Ectodermal cell (in vitro differentiated cells): Measurements from ENCODE around the gene TRIM42.

Source experiments
- H3K27ac ChIP-seq: 2 replicates; pipeline ENCODE4 v1.7.0; 2013; ENCODE audit warnings: mild to moderate bottlenecking, low read depth, low read length; ENCODE audit not compliant: insufficient read depth, poor library complexity, severe bottlenecking
- H3K27me3 ChIP-seq: 2 replicates; pipeline ENCODE4 v1.7.0; 2013; ENCODE audit warnings: mild to moderate bottlenecking, low read length; ENCODE audit not compliant: insufficient read depth, control insufficient read depth, poor library complexity, severe bottlenecking
- H3K36me3 ChIP-seq: one replicate; pipeline ENCODE4 v1.7.0; 2013; ENCODE audit warnings: low read length; ENCODE audit not compliant: control insufficient read depth, insufficient read depth
- H3K4me1 ChIP-seq: one replicate; pipeline ENCODE4 v1.7.0; 2013; ENCODE audit warnings: low read length; ENCODE audit not compliant: control insufficient read depth, insufficient read depth
- H3K4me3 ChIP-seq: 2 replicates; pipeline ENCODE4 v1.7.0; 2013; ENCODE audit warnings: low read depth, low read length, control low read depth; ENCODE audit not compliant: insufficient read depth
- H3K9me3 ChIP-seq: 2 replicates; pipeline ENCODE4 v1.7.0; 2013; ENCODE audit warnings: mild to moderate bottlenecking, low read length, moderate library complexity; ENCODE audit not compliant: control insufficient read depth
- WGBS, 2 experiments: methylation state at CpG; one replicate each; pipeline ENCODE4 v1.1.7; 2013; ENCODE audit warnings: missing lambda C conversion rate in 2 of 2; 5-methylcytosine and 5-hydroxymethylcytosine counted together

TRIM42 gene

DNA sequence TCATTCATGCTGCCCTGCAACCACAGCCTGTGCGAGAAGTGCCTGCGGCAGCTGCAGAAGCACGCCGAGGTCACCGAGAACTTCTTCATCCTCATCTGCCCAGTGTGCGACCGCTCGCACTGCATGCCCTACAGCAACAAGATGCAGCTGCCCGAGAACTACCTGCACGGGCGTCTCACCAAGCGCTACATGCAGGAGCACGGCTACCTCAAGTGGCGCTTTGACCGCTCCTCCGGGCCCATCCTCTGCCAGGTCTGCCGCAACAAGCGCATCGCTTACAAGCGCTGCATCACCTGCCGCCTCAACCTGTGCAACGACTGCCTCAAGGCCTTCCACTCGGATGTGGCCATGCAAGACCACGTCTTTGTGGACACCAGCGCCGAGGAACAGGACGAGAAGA lies 4.7 kb downstream of the TRIM42 start:
- WGBS, 2 experiments: 95% methylated on average over 27 of the region's 27 CpGs
- Histone ChIP-seq H3K4me3 (no peak overlapping the region), H3K27me3 (no peaks in the 10 kb centered on the region), H3K9me3 (no peaks in the 10 kb centered on the region), H3K4me1 (no peaks in the 10 kb centered on the region), H3K36me3 (no peaks in the 10 kb centered on the region), H3K27ac (no peak overlapping the region)

DNA sequence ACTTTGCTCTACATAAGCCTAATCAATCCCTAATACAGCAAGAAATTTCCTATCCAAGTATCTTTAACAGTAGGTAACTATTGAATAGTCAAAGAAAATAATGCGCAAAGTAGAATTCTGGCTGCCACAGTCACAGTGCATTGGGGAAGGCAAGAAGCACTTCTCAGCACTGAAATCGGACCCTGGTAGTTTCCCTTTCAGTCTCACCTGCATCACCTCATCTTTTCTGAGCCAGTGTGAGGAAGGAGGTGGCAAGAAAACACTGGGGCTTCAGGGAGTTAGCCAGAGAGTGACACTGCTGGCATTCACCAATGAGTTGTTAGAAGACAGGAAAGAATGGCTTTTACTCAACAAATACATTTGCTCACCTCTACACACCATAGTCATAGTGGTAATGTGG lies 8.3 kb downstream of the TRIM42 start:
- Histone ChIP-seq H3K27me3 (no peaks in the 10 kb centered on the region), H3K4me1 (no peaks in the 10 kb centered on the region), H3K36me3 (no peaks in the 10 kb centered on the region), H3K27ac (no peak overlapping the region), H3K4me3 (no peak overlapping the region), H3K9me3 (no peaks in the 10 kb centered on the region)
- 95 to 98% methylated on average over 2 of the region's 2 CpGs for WGBS, 2 experiments

DNA sequence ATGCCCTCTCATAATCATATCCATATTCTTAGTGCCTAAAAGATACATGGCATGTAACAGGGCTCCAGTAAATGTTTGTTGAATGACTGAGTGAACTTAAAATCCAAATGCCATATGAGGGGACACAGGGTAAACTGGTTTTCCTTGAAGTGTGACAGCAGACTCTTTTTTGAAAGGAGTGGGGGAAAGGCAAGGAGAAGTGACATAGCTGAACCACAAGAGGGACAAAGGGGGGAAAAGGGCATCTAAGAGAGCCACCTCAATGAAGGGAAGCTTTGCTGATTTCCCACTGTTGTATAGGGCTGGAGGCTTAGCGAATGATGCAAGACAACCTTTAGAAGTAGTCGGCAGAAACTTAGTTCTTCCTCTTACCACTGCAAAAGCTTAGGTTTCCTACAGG lies 9.1 kb downstream of the TRIM42 start:
- H3K4me3 ChIP-seq: no peak overlapping the region
- WGBS, 2 experiments: 92 to 95% methylated on average over 2 of the region's 2 CpGs
- no peak overlapping the region for H3K27ac ChIP-seq
- H3K9me3 ChIP-seq: no peaks in the 10 kb centered on the region
- no peaks in the 10 kb centered on the region for H3K36me3 ChIP-seq
- H3K4me1 ChIP-seq: no peaks in the 10 kb centered on the region
- H3K27me3 ChIP-seq: no peaks in the 10 kb centered on the region

DNA sequence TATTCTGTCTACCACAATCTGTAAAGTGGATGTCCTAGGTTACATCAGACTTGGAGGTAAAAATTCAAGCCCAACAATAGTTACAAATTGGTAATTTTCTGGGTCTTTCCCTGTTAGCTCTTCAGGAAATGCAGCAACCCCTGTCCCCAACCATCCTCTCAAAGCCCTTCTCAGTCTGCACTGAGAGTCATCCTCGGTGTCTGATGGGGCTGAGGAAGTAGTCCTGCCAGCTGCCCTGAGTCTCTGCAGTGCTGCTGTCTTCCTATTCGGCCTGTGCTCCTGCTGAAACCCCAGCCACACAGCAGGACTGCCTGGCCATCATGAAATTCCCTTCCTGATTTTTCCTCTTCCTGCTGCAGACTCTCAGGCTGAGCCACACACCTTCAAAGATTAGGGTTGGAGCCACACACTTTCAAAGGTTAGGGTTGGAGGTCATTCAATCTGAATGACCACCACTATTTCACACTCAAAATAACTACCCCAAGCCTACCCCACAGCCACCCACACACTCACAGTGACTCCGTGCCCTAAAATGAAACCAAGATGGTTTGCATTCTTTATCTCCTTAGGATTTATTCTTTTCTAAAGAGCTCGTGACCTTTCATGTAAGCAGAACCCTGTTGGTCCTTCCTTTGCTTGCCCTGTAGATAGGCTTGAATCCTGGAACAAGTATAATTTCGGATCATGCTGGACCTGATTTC lies 17.6 kb downstream of the TRIM42 start:
- Histone ChIP-seq H3K4me3 (no peak overlapping the region), H3K9me3 (no peaks in the 10 kb centered on the region), H3K27ac (no peak overlapping the region), H3K4me1 (no peaks in the 10 kb centered on the region), H3K27me3 (no peaks in the 10 kb centered on the region), H3K36me3 (no peaks in the 10 kb centered on the region)
- 80 to 81% methylated on average over 5 of the region's 5 CpGs for WGBS, 2 experiments

DNA sequence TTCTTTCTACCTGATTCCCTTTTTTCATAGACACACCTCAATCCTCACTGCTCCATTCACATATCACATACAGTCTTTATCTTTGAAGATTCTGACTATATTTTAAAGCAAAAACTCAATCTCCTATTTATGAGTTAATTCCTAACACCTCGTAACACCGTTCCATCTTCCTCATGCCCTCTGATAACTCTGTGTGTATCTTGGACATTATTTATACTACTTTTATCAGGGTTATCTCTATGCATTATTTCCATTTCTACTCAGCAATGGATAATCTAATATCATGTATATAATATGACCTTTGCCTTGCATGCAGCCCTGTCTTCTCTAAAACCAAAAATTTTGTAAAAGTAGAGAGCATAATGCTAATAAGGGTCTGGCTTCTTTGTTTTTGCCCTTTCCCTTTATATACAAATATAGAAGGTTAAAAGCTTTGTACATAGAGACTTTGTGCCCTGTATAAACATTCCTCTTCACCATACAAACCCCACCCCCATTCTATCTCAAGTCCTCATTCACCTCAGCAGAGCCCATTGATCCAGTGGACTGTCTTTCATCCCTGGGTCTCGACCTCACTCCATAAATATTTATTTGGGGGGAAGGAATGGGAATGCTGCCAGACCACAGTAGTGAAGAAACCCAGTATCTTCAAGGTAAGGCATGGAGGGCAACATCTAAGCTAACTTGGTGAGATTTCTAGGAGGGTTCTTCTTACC lies 21.8 kb downstream of the TRIM42 start:
- no peak overlapping the region for H3K4me3 ChIP-seq
- no peaks in the 10 kb centered on the region for H3K9me3 ChIP-seq
- no peaks in the 10 kb centered on the region for H3K4me1 ChIP-seq
- no peak overlapping the region for H3K27ac ChIP-seq
- 100% methylated on average over 3 of the region's 3 CpGs for WGBS, 2 experiments
- no peaks in the 10 kb centered on the region for H3K27me3 ChIP-seq
- no peaks in the 10 kb centered on the region for H3K36me3 ChIP-seq

DNA sequence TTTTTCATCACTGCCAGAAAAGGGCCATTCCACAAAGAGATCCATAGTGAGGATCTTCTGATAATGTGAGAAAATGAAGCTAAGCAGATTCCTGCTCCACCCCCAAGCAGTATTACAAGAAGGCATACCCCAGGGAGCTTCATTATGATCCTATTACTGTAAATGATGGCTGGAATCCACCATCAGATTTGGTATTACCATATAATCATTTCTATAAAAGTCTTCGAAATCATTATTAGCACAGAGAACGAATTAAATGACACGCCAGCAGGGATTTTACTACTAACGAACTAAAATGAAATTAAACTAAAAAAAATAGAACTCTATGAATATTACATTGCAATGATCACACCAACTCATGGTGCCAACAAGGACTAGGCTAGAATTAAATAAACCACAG lies 24.4 kb downstream of the TRIM42 start:
- WGBS, 2 experiments: 100% methylated on average over 4 of the region's 4 CpGs
- no peaks in the 10 kb centered on the region for H3K27me3 ChIP-seq
- peaks cover 4% of the 10 kb centered on the region for H3K9me3 ChIP-seq
- H3K27ac ChIP-seq: no peak overlapping the region
- H3K36me3 ChIP-seq: no peaks in the 10 kb centered on the region
- H3K4me3 ChIP-seq: no peak overlapping the region
- no peaks in the 10 kb centered on the region for H3K4me1 ChIP-seq

DNA sequence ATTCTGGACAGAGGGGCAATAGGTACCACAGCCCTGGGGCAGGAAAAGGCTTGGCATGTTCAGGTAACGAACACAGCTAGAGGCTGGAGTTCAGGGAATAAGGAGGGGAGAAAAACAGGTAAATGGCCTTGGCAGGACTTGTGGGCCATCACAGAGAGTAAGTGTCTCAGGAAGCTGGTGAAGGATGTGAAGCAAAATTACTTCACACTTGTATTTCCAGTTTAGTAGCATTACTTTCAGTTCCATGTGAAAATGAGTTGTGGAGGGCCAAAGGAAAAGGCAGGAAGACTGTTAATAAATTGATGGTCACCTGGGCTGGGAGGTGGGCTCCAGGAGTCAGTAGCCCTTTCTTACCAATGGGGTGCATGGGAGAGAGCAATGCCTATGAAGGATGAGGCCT lies 25.6 kb downstream of the TRIM42 start:
- H3K9me3 ChIP-seq: peaks cover 4% of the 10 kb centered on the region
- H3K27me3 ChIP-seq: no peaks in the 10 kb centered on the region
- no peaks in the 10 kb centered on the region for H3K36me3 ChIP-seq
- H3K27ac ChIP-seq: no peak overlapping the region
- H3K4me1 ChIP-seq: no peaks in the 10 kb centered on the region
- WGBS, 2 experiments: 87 to 92% methylated on average over 1 of the region's 1 CpG
- H3K4me3 ChIP-seq: no peak overlapping the region

DNA sequence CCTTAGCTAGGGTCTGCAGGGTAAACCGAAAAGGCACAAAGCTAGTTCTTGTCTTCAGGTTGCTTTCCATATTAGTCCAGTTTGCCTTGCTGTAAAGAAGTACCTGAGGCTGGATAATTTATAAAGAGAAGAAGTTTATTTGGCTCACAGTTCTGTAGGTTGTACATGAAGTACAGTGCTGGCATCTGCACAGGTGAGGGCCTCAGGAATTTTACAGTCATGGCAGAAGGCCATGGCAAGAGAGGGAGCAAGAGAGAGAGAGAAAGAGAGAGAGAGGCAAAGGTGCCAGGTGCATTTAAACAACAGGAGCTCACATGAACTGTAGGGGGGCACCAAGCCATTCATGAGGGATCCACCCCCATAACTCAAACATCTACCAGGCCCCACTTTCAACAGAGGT lies 26.9 kb downstream of the TRIM42 start:
- Histone ChIP-seq H3K27me3 (no peaks in the 10 kb centered on the region), H3K27ac (no peak overlapping the region), H3K36me3 (no peaks in the 10 kb centered on the region), H3K4me3 (no peak overlapping the region), H3K4me1 (no peaks in the 10 kb centered on the region), H3K9me3 (peaks cover 4% of the 10 kb centered on the region)
- whole genome bisulfite sequencing, 2 experiments: 90 to 95% methylated on average over 1 of the region's 1 CpG

DNA sequence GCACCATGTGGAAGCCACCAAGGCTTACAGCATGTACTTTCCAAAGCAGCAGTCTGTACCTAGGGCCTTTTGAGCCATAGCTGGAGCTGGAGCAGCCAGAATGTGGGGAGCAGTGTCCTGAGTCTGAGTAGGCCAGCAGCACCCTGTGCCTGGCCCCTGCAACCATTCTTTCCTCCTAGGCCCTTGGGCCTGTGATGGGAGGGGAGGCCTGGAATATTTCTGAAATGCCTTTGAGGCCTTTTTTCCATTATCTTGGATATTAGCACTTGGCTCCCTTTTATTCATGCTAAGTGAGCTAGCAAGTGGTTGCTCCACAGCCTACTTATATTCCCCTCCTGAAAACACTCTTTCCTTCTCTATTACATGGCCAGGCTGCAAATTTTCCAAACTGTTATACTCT lies 28.1 kb downstream of the TRIM42 start:
- no peaks in the 10 kb centered on the region for H3K36me3 ChIP-seq
- H3K9me3 ChIP-seq: peaks cover 4% of the 10 kb centered on the region
- H3K4me3 ChIP-seq: no peak overlapping the region
- no peaks in the 10 kb centered on the region for H3K27me3 ChIP-seq
- H3K4me1 ChIP-seq: no peaks in the 10 kb centered on the region
- H3K27ac ChIP-seq: no peak overlapping the region

DNA sequence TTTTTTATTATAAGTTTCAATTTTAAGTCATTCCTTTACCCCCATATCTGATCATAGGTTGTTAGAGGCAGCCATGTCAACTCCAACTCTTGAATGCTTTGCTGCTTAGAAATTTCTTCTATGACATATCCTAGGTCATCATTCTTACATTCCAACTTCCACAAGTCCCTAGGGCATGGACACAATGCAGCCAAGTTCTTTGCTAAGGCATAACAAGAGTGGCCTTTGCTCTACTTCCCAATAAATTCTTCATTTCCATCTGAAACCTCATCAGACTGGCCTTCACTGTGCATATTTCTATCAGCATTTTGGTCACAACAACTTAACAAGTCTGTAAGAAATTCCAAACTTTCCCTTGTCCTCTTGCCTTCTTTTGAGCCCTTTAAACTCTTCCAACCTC lies 28.5 kb downstream of the TRIM42 start:
- Histone ChIP-seq H3K4me1 (no peaks in the 10 kb centered on the region), H3K4me3 (no peak overlapping the region), H3K36me3 (no peaks in the 10 kb centered on the region), H3K27ac (no peak overlapping the region), H3K9me3 (peaks cover 4% of the 10 kb centered on the region), H3K27me3 (no peaks in the 10 kb centered on the region)
